Fibroblast of gingiva (primary cell): ENCODE results near the gene MYO5A.
"Not testable (repeated sequence)": the region's sequence is repeated elsewhere in the genome, so short reads cannot be mapped to it uniquely, and the experiment has no call there.

ENCODE experiments used
- DNase-seq: peaks from one replicate; pipeline ENCODE4 v3.0.0-alpha.2; 2011; ENCODE audit warnings: low read depth

Gene MYO5A

GRCh38 chr15:52463638-52464037, 65.0 kb downstream of the MYO5A start:
- DNase-seq, result peak; percentile 11

- DNase-seq, result no peak
Observed at GRCh38 chr15:52462806-52463360, 65.8 kb downstream of the MYO5A start.

- DNase-seq, result not testable (repeated sequence)
Observed at GRCh38 chr15:52459701-52460100, 69.0 kb downstream of the MYO5A start.

GRCh38 chr15:52459265-52459664, 69.4 kb downstream of the MYO5A start:
- DNase-seq, result not testable (repeated sequence)

- DNase-seq, result no peak
Observed at GRCh38 chr15:52448011-52448890, 80.4 kb downstream of the MYO5A start.

- DNase-seq, result no peak
Observed at GRCh38 chr15:52445954-52446353, 82.7 kb downstream of the MYO5A start.

- no peak for DNase-seq
Observed at GRCh38 chr15:52445553-52445952, 83.1 kb downstream of the MYO5A start.

GRCh38 chr15:52443205-52443604, 85.5 kb downstream of the MYO5A start:
- DNase-seq, result not testable (repeated sequence)

- DNase-seq, result no peak
Observed at GRCh38 chr15:52441841-52442240, 86.8 kb downstream of the MYO5A start.

GRCh38 chr15:52440946-52441345, 87.7 kb downstream of the MYO5A start:
- no peak for DNase-seq

- no peak for DNase-seq
Observed at GRCh38 chr15:52440414-52440813, 88.3 kb downstream of the MYO5A start.

- no peak for DNase-seq
Observed at GRCh38 chr15:52439470-52439869, 89.2 kb downstream of the MYO5A start.

- not testable (repeated sequence) for DNase-seq
Observed at GRCh38 chr15:52439042-52439441, 89.6 kb downstream of the MYO5A start.

GRCh38 chr15:52438047-52438446, 90.6 kb downstream of the MYO5A start:
- DNase-seq, result no peak

- no peak for DNase-seq
Observed at GRCh38 chr15:52437646-52438045, 91.0 kb downstream of the MYO5A start.

GRCh38 chr15:52436981-52437380, 91.7 kb downstream of the MYO5A start:
- DNase-seq, result no peak

- DNase-seq, result no peak
Observed at GRCh38 chr15:52434885-52435284, 93.8 kb downstream of the MYO5A start.

GRCh38 chr15:52428297-52428696, 100.4 kb downstream of the MYO5A start:
- DNase-seq, result no peak

- no peak for DNase-seq
Observed at GRCh38 chr15:52427804-52428203, 100.9 kb downstream of the MYO5A start.

GRCh38 chr15:52424856-52425431, 103.7 kb downstream of the MYO5A start:
- DNase-seq, result no peak

- DNase-seq, result no peak
Observed at GRCh38 chr15:52423852-52424251, 104.8 kb downstream of the MYO5A start.

- no peak for DNase-seq
Observed at GRCh38 chr15:52422001-52422400, 106.7 kb downstream of the MYO5A start.

- DNase-seq, result no peak
Observed at GRCh38 chr15:52421029-52421428, 107.7 kb downstream of the MYO5A start.
